Measurements from ENCODE around the gene FAM89B.
A peak's percentile ranks its signal among the peaks of the same experiment; 100 is the strongest.

The FAM89B gene

GRCh38 chr11:65599216-65599954 lies 27.0 kb downstream of the FAM89B start:
- H3K27me3 ChIP-seq (ENCODE audit: control insufficient read depth, insufficient read depth, low read length) = no peaks in the 10 kb centered on the region
- H3K9me3 ChIP-seq (replicated peaks; ENCODE audit: low read length) = no peaks in the 10 kb centered on the region
- no peak overlapping the region for H3K9ac ChIP-seq (ENCODE audit: low read depth, low read length)
- no peak overlapping the region for H3K4me2 ChIP-seq (ENCODE audit: low read length)
- no peaks in the 10 kb centered on the region for H3K4me1 ChIP-seq (ENCODE audit: control insufficient read depth, insufficient read depth, low read length)
- no peak overlapping the region for H3K4me3 ChIP-seq (ENCODE audit: low read length)
- peaks cover 26% of the 10 kb centered on the region for H3K36me3 ChIP-seq (ENCODE audit: insufficient read depth, low read length)

DNA sequence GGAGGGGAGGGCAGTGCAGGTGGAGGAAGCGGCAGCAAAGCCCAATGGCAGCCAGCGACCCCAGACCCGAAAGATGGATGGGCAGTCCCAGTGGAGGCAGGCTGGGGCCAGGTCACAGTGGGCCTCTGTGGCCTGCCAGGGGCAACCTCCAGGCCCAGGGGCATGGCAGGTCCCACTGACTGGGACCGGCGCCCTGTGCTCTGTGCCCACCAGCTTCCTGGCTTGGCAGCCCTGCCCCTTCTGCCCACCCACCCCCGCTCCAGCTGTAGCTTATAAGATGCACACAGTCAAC lies 27.6 kb downstream of the FAM89B start:
- Histone ChIP-seq H3K27me3 (ENCODE audit: control insufficient read depth, insufficient read depth, low read length) (no peaks in the 10 kb centered on the region), H3K9me3 (replicated peaks; ENCODE audit: low read length) (no peaks in the 10 kb centered on the region), H3K4me1 (ENCODE audit: control insufficient read depth, insufficient read depth, low read length) (no peaks in the 10 kb centered on the region), H3K36me3 (ENCODE audit: insufficient read depth, low read length) (peaks cover 31% of the 10 kb centered on the region), H3K9ac (ENCODE audit: low read depth, low read length) (no peak overlapping the region), H3K4me2 (ENCODE audit: low read length) (no peak overlapping the region), H3K4me3 (ENCODE audit: low read length) (no peak overlapping the region)

GRCh38 chr11:65604258-65604657 lies 31.9 kb downstream of the FAM89B start:
- Histone ChIP-seq H3K4me2 (ENCODE audit: low read length) (no peak overlapping the region), H3K9ac (ENCODE audit: low read depth, low read length) (no peak overlapping the region), H3K4me1 (ENCODE audit: control insufficient read depth, insufficient read depth, low read length) (peaks cover 16% of the 10 kb centered on the region), H3K36me3 (ENCODE audit: insufficient read depth, low read length) (peaks cover 44% of the 10 kb centered on the region), H3K27me3 (ENCODE audit: control insufficient read depth, insufficient read depth, low read length) (no peaks in the 10 kb centered on the region), H3K9me3 (replicated peaks; ENCODE audit: low read length) (no peaks in the 10 kb centered on the region), H3K4me3 (ENCODE audit: low read length) (no peak overlapping the region)

GRCh38 chr11:65606876-65607613 lies 34.7 kb downstream of the FAM89B start:
- Histone ChIP-seq H3K9me3 (replicated peaks; ENCODE audit: low read length) (no peaks in the 10 kb centered on the region), H3K4me1 (ENCODE audit: control insufficient read depth, insufficient read depth, low read length) (peaks cover 43% of the 10 kb centered on the region), H3K27me3 (ENCODE audit: control insufficient read depth, insufficient read depth, low read length) (no peaks in the 10 kb centered on the region), H3K4me2 (ENCODE audit: low read length) (peak overlapping the region; percentile 84), H3K9ac (ENCODE audit: low read depth, low read length) (no peak overlapping the region), H3K4me3 (ENCODE audit: low read length) (peak overlapping the region; percentile 62), H3K36me3 (ENCODE audit: insufficient read depth, low read length) (peaks cover 54% of the 10 kb centered on the region)

DNA sequence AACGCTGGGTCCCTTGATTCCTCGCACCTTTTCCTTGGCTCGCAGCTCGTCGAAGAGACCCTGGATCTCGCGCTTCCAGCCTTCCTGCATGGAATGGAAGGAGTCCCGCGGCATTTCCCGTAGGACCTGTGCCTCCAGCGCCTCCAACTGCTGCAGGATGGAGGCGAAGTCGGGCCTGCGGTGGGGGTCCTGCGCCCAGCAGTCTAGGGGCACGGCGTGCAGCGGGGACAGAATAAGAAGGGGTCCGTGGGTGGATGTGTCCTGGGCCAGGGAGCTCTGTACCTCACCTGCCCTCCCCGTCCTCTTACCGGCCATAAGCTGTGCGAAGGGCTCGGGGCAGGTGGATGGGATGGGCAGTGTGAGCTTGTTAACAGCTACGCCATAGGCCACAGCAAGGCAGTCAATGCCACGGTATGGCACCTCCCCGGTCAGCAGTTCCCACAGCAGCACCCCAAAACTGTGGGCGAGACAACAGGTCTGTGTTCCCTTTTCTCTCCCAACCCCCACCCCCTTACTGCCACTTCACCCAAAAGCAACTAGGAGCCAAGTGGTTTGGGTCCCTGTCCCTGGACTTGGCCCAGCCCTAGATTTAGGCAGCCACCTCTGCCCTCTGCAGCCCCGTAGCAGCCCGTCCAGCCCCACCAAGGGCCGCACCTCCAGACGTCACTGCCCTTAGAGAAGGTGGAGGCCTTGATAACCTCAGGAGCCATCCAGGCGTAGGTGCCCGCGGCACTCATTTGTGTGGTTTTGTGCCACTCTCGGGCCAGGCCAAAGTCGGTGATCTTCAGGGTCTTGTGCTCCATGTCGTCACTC lies 35.5 kb downstream of the FAM89B start:
- H3K9me3 ChIP-seq (replicated peaks; ENCODE audit: low read length) = no peaks in the 10 kb centered on the region
- peak overlapping the region; percentile 84 for H3K4me2 ChIP-seq (ENCODE audit: low read length)
- H3K4me3 ChIP-seq (ENCODE audit: low read length) = peak overlapping the region; percentile 62
- H3K27me3 ChIP-seq (ENCODE audit: control insufficient read depth, insufficient read depth, low read length) = no peaks in the 10 kb centered on the region
- H3K36me3 ChIP-seq (ENCODE audit: insufficient read depth, low read length) = peaks cover 54% of the 10 kb centered on the region
- peaks cover 51% of the 10 kb centered on the region for H3K4me1 ChIP-seq (ENCODE audit: control insufficient read depth, insufficient read depth, low read length)
- no peak overlapping the region for H3K9ac ChIP-seq (ENCODE audit: low read depth, low read length)

DNA sequence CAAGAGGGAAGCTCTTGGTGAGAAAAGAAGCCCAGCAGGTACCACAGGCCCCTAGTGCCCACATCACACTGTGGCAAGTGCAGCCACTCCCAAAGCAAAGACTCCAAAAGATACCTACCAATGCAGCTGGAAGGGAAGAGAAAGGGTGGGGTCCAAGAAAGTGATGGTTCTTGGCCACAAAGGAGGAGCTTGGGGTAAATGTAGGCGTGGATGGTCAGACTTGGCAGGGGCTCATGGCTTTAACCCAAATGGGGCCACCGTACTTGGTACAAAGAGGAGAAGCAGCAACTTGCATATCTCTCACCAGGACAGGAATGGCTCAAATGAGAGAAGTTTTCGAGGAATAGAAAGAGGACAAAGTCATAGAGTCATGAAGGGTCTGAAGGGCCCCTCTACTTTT lies 36.9 kb downstream of the FAM89B start:
- Histone ChIP-seq H3K9me3 (replicated peaks; ENCODE audit: low read length) (no peaks in the 10 kb centered on the region), H3K4me3 (ENCODE audit: low read length) (no peak overlapping the region), H3K4me2 (ENCODE audit: low read length) (no peak overlapping the region), H3K36me3 (ENCODE audit: insufficient read depth, low read length) (peaks cover 47% of the 10 kb centered on the region), H3K4me1 (ENCODE audit: control insufficient read depth, insufficient read depth, low read length) (peaks cover 57% of the 10 kb centered on the region), H3K9ac (ENCODE audit: low read depth, low read length) (no peak overlapping the region), H3K27me3 (ENCODE audit: control insufficient read depth, insufficient read depth, low read length) (no peaks in the 10 kb centered on the region)

GRCh38 chr11:65609665-65610064 lies 37.3 kb downstream of the FAM89B start:
- no peak overlapping the region for H3K4me2 ChIP-seq (ENCODE audit: low read length)
- peaks cover 57% of the 10 kb centered on the region for H3K4me1 ChIP-seq (ENCODE audit: control insufficient read depth, insufficient read depth, low read length)
- no peak overlapping the region for H3K4me3 ChIP-seq (ENCODE audit: low read length)
- H3K9me3 ChIP-seq (replicated peaks; ENCODE audit: low read length) = no peaks in the 10 kb centered on the region
- peaks cover 43% of the 10 kb centered on the region for H3K36me3 ChIP-seq (ENCODE audit: insufficient read depth, low read length)
- H3K27me3 ChIP-seq (ENCODE audit: control insufficient read depth, insufficient read depth, low read length) = no peaks in the 10 kb centered on the region
- H3K9ac ChIP-seq (ENCODE audit: low read depth, low read length) = no peak overlapping the region

DNA sequence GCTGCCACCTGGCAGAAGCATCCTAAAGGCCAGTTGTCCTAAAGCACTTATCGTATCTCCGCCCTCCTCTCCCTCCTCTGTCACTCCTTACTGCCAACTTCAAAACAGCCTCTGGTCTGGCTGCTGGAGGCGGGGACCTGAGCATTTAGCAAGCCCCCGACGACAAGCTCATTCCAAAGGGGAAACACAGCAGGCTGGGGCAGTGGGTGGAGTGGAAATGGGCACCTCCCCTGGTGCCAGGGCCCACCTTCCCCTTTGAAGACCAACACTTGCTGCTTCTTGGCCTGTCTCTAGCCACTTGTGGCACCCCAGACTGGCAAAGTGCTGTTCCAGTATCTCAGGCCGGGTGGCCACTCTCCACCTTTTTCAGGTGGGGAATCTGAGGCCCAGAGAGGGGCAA lies 38.1 kb downstream of the FAM89B start:
- H3K9me3 ChIP-seq (replicated peaks; ENCODE audit: low read length) = no peaks in the 10 kb centered on the region
- H3K36me3 ChIP-seq (ENCODE audit: insufficient read depth, low read length) = peaks cover 35% of the 10 kb centered on the region
- peaks cover 57% of the 10 kb centered on the region for H3K4me1 ChIP-seq (ENCODE audit: control insufficient read depth, insufficient read depth, low read length)
- no peaks in the 10 kb centered on the region for H3K27me3 ChIP-seq (ENCODE audit: control insufficient read depth, insufficient read depth, low read length)
- H3K9ac ChIP-seq (ENCODE audit: low read depth, low read length) = no peak overlapping the region
- no peak overlapping the region for H3K4me3 ChIP-seq (ENCODE audit: low read length)
- peak overlapping the region; percentile 94 for H3K4me2 ChIP-seq (ENCODE audit: low read length)

DNA sequence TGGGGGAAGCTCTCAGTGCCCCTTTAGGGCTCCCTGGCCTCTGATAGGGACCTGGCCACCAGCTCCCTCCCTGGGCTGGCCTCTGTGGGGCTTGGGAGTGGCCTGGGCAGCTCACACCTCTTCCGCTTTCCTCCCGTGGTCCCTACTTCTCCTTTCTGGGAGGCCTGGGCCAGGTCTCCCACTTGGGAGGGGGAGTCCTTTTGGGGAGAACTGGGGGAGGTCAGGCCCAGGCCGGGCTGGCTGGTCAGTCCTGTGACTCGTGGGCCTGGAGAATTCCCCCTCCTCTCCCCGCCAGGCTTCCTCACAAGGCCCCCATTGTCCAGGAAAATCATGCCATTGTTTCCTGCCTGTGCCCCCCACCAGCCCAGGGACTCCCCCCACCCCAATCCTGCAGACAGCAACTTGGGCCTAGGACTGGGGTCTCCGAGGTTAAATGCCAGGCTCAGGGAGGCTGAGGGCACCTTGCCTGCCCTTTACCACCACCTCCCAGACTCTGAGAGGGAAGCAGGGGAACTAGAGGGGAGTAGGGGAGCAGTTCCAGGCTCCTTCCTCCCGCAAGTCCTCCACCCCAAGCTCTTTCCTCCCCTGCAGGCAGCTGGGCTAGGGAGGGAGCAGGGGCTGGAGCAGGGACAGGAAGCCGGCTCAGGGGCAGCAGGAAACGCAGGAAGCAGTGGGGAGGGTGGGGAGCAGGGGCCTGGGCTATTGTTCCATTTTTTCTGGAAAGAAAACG lies 38.9 kb downstream of the FAM89B start:
- Histone ChIP-seq H3K4me3 (ENCODE audit: low read length) (peak overlapping the region; percentile 78), H3K9me3 (replicated peaks; ENCODE audit: low read length) (no peaks in the 10 kb centered on the region), H3K4me1 (ENCODE audit: control insufficient read depth, insufficient read depth, low read length) (peaks cover 57% of the 10 kb centered on the region), H3K36me3 (ENCODE audit: insufficient read depth, low read length) (peaks cover 29% of the 10 kb centered on the region), H3K4me2 (ENCODE audit: low read length) (peak overlapping the region; percentile 94), H3K9ac (ENCODE audit: low read depth, low read length) (peak overlapping the region; percentile 9), H3K27me3 (ENCODE audit: control insufficient read depth, insufficient read depth, low read length) (no peaks in the 10 kb centered on the region)

GRCh38 chr11:65611758-65612603 lies 39.6 kb downstream of the FAM89B start:
- peaks cover 61% of the 10 kb centered on the region for H3K4me1 ChIP-seq (ENCODE audit: control insufficient read depth, insufficient read depth, low read length)
- H3K9me3 ChIP-seq (replicated peaks; ENCODE audit: low read length) = no peaks in the 10 kb centered on the region
- peaks cover 30% of the 10 kb centered on the region for H3K36me3 ChIP-seq (ENCODE audit: insufficient read depth, low read length)
- H3K9ac ChIP-seq (ENCODE audit: low read depth, low read length) = peak overlapping the region; percentile 88
- H3K4me2 ChIP-seq (ENCODE audit: low read length) = peak overlapping the region; percentile 94
- H3K4me3 ChIP-seq (ENCODE audit: low read length) = peak overlapping the region; percentile 78
- no peaks in the 10 kb centered on the region for H3K27me3 ChIP-seq (ENCODE audit: control insufficient read depth, insufficient read depth, low read length)
